Esophagus muscularis mucosa (tissue), 4 donors: ENCODE measurements around the gene TGDS. TPM values are rescaled to one million over a fixed set of nuclear protein-coding genes. Genes with fewer than 3 reads are reported as not detected.

Source experiments
- DNase-seq: peaks from one replicate; pipeline ENCODE4 v3.0.0-alpha.2; 2017; ENCODE audit errors: extremely low spot score
- H3K27ac ChIP-seq, 4 donors: fragments of 200-600 bp; sonication (generic); replicated peaks in 1 of 4; 1 replicate in 3 of 4; 2 replicates in 1 of 4; pipeline ENCODE4 v1.5.1; 2016 to 2019; ENCODE audit warnings: mild to moderate bottlenecking in 1 of 4
- H3K27me3 ChIP-seq, 4 donors: fragments of 200-600 bp; sonication (generic); one replicate each; pipeline versions ENCODE4 v1.5.1 to v1.6.0; 2016 to 2019
- H3K36me3 ChIP-seq, 4 donors: fragments of 200-600 bp; sonication (generic); one replicate each; pipeline ENCODE4 v1.5.1; 2016 to 2019
- H3K4me1 ChIP-seq, 4 donors: fragments of 200-600 bp; sonication (generic); one replicate each; pipeline ENCODE4 v1.5.1; 2016 to 2019
- H3K4me3 ChIP-seq, 4 donors: fragments of 200-600 bp; sonication (generic); 1 replicate in 2 of 4; 2 replicates in 2 of 4; pipeline ENCODE4 v1.5.1; 2016 to 2019; ENCODE audit warnings: mild to moderate bottlenecking in 4 of 4, moderate library complexity in 1 of 4
- H3K9me3 ChIP-seq, 4 donors: fragments of 200-600 bp; sonication (generic); 1 replicate in 3 of 4; 2 replicates in 1 of 4; pipeline ENCODE4 v1.5.1; 2016 to 2019
- CTCF ChIP-seq, 3 experiments: fragments of 200-600 bp in 2 of 3; fragments of 450-650 bp in 1 of 3; sonication (generic) in 2 of 3; IDR thresholded peaks; one replicate each; pipeline ENCODE4 v1.5.1; 2017 to 2019; ENCODE audit warnings: antibody characterized with exemption in 3 of 3, mild to moderate bottlenecking in 2 of 3, moderate library complexity in 1 of 3
- EP300 ChIP-seq: sonication (generic); formaldehyde crosslinking; IDR thresholded peaks from one replicate; pipeline ENCODE4 v1.6.1; 2017; ENCODE audit warnings: antibody characterized with exemption
- POLR2A ChIP-seq: fragments of 450-650 bp; IDR thresholded peaks from one replicate; pipeline ENCODE4 v1.6.1; 2017; ENCODE audit warnings: antibody characterized with exemption, moderate library complexity, mild to moderate bottlenecking, low read depth
- POLR2AphosphoS5 ChIP-seq, 2 donors: sonication (generic); formaldehyde crosslinking; IDR thresholded peaks; one replicate each; pipeline ENCODE4 v1.6.1; 2017; ENCODE audit warnings: antibody characterized with exemption in 2 of 2
- WGBS: methylation state at CpG from one replicate; pipeline ENCODE4 v1.1.5; 2018; 5-methylcytosine and 5-hydroxymethylcytosine counted together
- intact Hi-C: fragments of 100-400 bp; cut with DNase I; formaldehyde crosslinking; loops from one replicate; pipeline ENCODE4 v1.15.1; 2023
- total RNA-seq, 4 donors: library from RNA; depleted of rRNA; stranded (reverse); fragments of >200 nt; gene quantifications; one replicate each; pipeline versions ENCODE4 v1.1.0 to v1.2.1, GENCODE V29; 2016

TGDS gene
- total RNA-seq, 4 donors from 2014 or later, result 3.7 to 7.5 (median 6.2) TPM

DNA sequence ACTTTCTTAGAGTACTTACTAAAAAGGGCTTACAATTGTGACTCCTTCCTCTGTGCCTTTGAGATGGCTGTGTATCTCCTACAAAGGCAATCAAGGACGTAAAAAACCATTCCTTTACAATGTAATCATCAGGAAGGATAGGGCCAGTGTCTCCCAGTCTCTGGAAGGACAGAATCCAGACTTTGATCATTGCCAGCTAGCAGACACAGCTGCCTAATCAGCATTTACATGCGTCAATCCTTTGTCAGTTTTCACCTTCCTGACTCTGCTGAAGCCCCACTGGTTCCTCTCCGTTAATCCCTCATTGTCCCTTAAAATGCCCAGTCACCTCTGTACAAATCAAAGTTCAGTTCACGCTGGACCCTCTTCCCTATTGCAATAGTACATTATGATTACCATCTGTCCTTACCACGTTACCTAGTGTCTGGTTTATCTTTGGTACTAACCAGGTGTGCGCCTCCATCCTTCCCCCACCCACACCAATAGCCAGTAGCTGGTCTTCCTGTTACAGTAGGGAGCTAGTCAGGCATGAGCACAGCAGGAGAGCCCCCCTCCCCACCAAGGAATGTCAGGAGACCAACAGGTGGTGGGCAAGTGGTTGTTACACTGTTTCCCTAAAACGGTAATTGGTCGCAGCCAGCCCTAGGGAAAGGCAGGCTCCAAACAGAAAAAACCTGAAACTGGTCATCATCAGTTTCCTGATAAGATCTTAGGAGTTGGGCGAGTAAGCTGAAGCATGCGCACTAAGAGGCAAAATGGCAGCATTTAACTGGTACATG lies 49.7 kb downstream of the TGDS start:
- Histone ChIP-seq H3K36me3 (no peaks in the 10 kb centered on the region), H3K27ac (no peak overlapping the region), H3K4me3 (no peak overlapping the region), H3K4me1 (peaks cover 15 to 20% (median 17%) of the 10 kb centered on the region in 4 donors), H3K9me3 (no peaks in the 10 kb centered on the region), H3K27me3 (no peaks in the 10 kb centered on the region)
- no peak for TF ChIP-seq EP300
- no peak for TF ChIP-seq CTCF (IDR thresholded peaks at IDR 0.05)
- no peak for TF ChIP-seq POLR2AphosphoS5 (IDR thresholded peaks at IDR 0.05)
- no peak for TF ChIP-seq POLR2A
- 89% methylated on average over 10 of the region's 10 CpGs for WGBS
- intact Hi-C loops, result loop anchor here (5.0 kb wide), 1 partner anchor 56 kb away; the partner anchor contains the start of gene GPR180
- no peak for DNase-seq

DNA sequence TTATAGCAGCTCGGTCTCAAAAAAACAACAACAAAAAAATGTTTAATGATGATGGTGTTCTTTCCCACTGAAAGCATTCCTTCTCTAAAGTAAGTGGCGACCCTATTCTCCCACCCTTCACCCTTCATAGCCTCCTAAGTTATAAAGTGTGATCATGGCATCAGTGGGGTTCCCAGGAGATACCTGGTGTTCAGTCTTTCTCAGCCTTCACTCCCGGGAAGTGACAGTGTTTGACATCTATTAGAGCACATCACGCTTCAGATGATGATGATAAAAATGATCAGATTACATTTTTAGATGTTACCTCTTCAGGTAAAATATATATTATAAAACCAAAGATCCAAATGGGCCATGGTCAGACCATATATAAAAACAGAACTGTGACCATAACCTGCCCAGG lies 51.0 kb downstream of the TGDS start:
- Histone ChIP-seq H3K9me3 (no peaks in the 10 kb centered on the region), H3K4me3 (no peak overlapping the region), H3K36me3 (no peaks in the 10 kb centered on the region), H3K4me1 (peaks cover 8 to 13% (median 11%) of the 10 kb centered on the region in 4 donors), H3K27ac (no peak overlapping the region), H3K27me3 (no peaks in the 10 kb centered on the region)
- intact Hi-C loops, result loop anchor here (5.0 kb wide), 1 partner anchor 57 kb away; the partner anchor contains the start of gene GPR180
- TF ChIP-seq POLR2AphosphoS5 (IDR thresholded peaks at IDR 0.05) (no peak), CTCF (IDR thresholded peaks at IDR 0.05) (no peak), POLR2A (no peak), EP300 (no peak)
- no peak for DNase-seq
- 77% methylated on average over 4 of the region's 4 CpGs for WGBS

DNA sequence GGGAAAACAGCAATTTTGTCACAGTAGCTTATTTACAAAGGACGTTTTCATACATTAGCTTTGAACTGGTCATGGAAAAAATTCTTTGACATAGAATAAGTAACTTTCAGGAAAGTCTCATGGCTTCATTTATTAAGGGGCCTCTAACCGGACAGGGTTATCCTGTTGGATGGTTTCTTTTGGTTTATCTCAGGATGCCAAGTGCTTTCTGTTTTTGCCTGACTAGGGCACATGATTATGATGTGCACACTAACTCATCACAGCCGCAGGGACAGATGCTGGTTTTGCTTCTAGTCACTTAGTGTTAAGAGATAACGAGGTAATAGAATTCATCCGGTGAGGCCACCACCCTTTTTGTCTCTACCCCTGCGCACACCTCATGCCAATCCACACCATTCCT lies 53.0 kb downstream of the TGDS start:
- Histone ChIP-seq H3K9me3 (no peaks in the 10 kb centered on the region), H3K4me3 (no peak overlapping the region), H3K27ac (no peak overlapping the region), H3K27me3 (no peaks in the 10 kb centered on the region), H3K36me3 (no peaks in the 10 kb centered on the region), H3K4me1 (peaks cover 1 to 3% (median 2%) of the 10 kb centered on the region in 4 donors)
- intact Hi-C loops, result no loop called here
- DNase-seq, result no peak
- WGBS, result 77% methylated on average over 6 of the region's 6 CpGs
- TF ChIP-seq CTCF (IDR thresholded peaks at IDR 0.05), result no peak

DNA sequence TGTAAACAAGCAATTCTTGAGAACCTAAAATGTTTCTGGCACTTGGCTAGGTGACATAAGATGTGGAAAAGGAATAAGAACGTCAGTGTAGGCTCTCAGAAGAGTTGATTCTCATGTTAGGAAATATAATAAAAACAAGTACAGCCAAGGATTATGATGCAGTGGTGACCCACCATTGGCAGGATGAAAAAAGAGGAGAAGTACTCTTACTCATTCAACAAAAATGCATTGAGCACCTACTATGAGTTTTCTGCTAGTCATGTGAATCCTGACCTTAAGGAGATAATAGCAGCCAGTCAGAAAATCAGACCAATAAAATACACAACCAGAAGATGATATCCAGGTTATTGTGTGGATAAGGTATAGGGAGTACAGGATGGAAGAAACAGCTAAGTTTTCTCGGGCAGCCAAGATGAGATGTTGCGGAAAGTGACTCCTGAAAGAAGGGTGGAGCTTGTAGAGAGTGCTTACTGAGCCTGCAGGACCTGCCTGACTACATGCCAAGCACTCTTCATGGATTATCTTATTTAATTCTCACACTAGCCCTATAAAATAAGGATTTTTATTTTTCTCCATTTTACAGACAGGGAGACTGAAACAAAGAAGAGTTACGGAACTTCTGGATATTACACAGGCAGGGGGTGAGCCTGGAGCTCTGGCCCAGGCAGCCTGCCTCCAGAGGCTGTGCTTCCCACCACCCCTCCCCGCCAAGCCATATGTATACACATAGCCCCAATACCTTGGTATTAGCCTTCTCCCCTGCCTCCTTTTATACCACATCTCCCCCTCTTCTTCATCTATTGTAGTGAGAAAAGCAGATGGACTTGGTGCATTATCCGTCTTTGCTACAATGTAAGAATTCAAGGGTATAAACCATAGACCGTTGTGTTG lies 58.0 kb downstream of the TGDS start:
- Histone ChIP-seq H3K9me3 (no peaks in the 10 kb centered on the region), H3K36me3 (no peaks in the 10 kb centered on the region), H3K4me1 (no peaks in the 10 kb centered on the region), H3K27ac (no peak overlapping the region), H3K4me3 (no peak overlapping the region), H3K27me3 (no peaks in the 10 kb centered on the region)
- DNase-seq, result no peak
- TF ChIP-seq EP300 (no peak), CTCF (IDR thresholded peaks at IDR 0.05) (no peak), POLR2A (no peak), POLR2AphosphoS5 (IDR thresholded peaks at IDR 0.05) (no peak)
- WGBS, result 85% methylated on average over 7 of the region's 7 CpGs
- intact Hi-C loops, result no loop called here
